AG04449 (cell line): ENCODE measurements around the gene RC3H1.
A peak's percentile ranks its signal among the peaks of the same experiment; 100 is the strongest.

Source experiments
- CTCF ChIA-PET: fragments of 350-600 bp; formaldehyde crosslinking; extraction: SDS; loops from one replicate; lab custom pipeline; 2021; ENCODE audit warnings: antibody characterized with exemption; lab: Yijun Ruan, JAX
- POLR2A ChIA-PET: fragments of 400-600, 350-600 bp; formaldehyde crosslinking; extraction: SDS; loops from one replicate; lab custom pipeline; 2020; ENCODE audit warnings: antibody characterized with exemption, inconsistent platforms; lab: Yijun Ruan, JAX
- DNase-seq: peaks from one replicate; pipeline ENCODE4 v3.0.0-alpha.2; 2010; ENCODE audit warnings: low read depth, low spot score
- H3K4me3 ChIP-seq: 2 replicates; pipeline ENCODE4 v1.5.1; 2011; ENCODE audit warnings: low read depth, mild to moderate bottlenecking, control low read depth, low read length
- TF ChIP-seq, protein P1 (sequence below): IDR thresholded peaks from one replicate; pipeline ENCODE4 v1.5.1; 2011; ENCODE audit warnings: mild to moderate bottlenecking, moderate library complexity, low read length, control low read depth, inconsistent platforms; ENCODE audit not compliant: insufficient read depth; ENCODE audit errors: missing control alignments

The RC3H1 gene

DNA sequence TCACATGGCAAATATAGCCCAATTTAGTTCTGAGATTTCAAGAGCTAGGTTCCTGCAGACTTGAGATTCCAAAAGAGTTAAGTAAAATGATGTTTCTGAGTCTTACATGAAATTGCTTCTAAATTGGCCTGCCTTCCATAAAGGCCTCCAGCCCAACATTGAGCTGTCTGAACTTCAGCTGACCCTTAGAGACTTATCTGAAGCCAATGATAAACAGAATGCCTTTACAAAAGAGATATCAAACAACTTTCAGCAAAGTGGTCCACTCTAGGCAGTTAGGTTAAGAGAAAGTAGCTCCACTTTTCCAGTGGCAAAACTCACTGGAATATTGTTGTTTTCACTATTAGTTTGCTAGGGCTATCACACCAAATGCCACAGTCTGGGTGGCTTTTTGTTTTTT lies 6.3 kb upstream of the RC3H1 start:
- POLR2A ChIA-PET = no interaction called here
- no peak overlapping the region for H3K4me3 ChIP-seq
- CTCF ChIA-PET = no interaction called here
- TF ChIP-seq, protein P1, sequence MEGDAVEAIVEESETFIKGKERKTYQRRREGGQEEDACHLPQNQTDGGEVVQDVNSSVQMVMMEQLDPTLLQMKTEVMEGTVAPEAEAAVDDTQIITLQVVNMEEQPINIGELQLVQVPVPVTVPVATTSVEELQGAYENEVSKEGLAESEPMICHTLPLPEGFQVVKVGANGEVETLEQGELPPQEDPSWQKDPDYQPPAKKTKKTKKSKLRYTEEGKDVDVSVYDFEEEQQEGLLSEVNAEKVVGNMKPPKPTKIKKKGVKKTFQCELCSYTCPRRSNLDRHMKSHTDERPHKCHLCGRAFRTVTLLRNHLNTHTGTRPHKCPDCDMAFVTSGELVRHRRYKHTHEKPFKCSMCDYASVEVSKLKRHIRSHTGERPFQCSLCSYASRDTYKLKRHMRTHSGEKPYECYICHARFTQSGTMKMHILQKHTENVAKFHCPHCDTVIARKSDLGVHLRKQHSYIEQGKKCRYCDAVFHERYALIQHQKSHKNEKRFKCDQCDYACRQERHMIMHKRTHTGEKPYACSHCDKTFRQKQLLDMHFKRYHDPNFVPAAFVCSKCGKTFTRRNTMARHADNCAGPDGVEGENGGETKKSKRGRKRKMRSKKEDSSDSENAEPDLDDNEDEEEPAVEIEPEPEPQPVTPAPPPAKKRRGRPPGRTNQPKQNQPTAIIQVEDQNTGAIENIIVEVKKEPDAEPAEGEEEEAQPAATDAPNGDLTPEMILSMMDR = no peak
- DNase-seq = no peak

DNA sequence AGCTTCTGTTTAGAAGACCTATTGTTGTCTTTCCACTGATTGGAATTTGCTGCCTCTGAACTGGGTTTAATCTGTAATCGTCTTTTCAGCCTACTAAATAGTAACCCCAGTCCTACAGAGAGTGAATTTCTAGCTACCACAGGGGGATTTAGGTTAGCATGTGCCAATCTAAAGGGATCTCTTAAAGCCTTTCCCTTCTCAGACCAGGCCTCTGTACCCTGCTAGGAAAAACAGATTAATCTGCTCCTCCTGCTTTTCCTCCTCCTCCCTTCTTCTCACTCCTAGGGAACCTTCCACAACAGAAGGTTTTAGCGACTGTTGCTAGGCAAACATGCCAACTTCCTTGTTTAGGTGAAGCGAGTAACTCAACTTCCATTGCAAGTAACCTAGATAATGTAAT lies 1.3 kb upstream of the RC3H1 start:
- POLR2A ChIA-PET = no interaction called here
- no peak for DNase-seq
- H3K4me3 ChIP-seq = no peak overlapping the region
- CTCF ChIA-PET = no interaction called here
- TF ChIP-seq, protein P1 = no peak

DNA sequence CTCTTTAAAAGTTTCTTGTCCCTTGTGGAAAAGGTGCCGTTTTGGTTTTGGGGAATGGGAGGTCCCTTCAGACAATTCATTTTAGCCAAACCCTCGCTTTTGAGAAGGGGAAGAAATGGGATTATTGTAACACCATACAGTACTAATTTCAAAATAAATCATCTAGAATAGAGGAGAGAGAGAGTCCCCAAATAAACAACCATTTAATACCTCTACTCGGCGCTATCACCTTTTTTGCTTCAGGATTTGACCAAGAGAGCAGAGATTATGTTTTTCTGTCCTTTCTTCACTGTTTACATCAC lies 770 bp upstream of the RC3H1 start:
- ChIA-PET POLR2A (interaction anchor here (0.8 to 1.4 kb wide), 3 partner anchors 9 to 18 kb away, joined by 3 read pairs; no protein-coding TSS in a partner anchor), CTCF (interaction anchor here (1.4 kb wide), 1 partner anchor 58 kb away, joined by 3 read pairs; no protein-coding TSS in a partner anchor)
- H3K4me3 ChIP-seq = peak overlapping the region; percentile 94
- no peak for DNase-seq
- TF ChIP-seq, protein P1 = no peak

DNA sequence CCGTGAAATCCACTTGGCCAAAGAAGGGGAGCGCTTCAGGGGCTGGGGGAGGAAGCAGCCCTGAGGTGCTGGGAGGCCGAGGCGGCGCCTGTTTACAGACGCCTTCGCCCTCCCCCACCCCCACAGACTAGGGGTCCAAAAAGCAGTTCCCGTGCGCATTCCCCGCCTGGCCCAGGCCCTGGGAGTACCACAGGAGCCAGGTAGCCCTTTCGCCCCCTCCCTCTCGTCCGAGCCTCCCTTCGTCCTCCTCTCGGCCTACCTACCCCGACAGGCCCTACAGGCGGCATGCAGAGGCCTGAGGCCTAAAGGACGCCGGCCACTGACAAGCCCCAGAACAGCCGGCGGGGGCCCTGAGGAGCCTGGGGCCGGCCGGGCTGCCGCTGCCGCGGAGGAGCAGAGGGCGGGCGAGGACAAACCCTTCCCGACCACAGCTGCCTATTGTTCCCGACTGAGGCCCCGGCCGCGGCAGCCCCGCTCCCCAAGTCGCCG lies 522 bp downstream of the RC3H1 start:
- DNase-seq = no peak
- TF ChIP-seq, protein P1 = no peak
- peak overlapping the region; percentile 94 for H3K4me3 ChIP-seq
- POLR2A ChIA-PET = interaction anchor here (0.6 to 1.4 kb wide), 4 partner anchors 10 to 153 kb away, joined by 3 to 6 read pairs (median 4); partner anchors contain the start of gene ZBTB37
- CTCF ChIA-PET = interaction anchor here (1.4 kb wide), 1 partner anchor 56 kb away, joined by 3 read pairs; no protein-coding TSS in a partner anchor

DNA sequence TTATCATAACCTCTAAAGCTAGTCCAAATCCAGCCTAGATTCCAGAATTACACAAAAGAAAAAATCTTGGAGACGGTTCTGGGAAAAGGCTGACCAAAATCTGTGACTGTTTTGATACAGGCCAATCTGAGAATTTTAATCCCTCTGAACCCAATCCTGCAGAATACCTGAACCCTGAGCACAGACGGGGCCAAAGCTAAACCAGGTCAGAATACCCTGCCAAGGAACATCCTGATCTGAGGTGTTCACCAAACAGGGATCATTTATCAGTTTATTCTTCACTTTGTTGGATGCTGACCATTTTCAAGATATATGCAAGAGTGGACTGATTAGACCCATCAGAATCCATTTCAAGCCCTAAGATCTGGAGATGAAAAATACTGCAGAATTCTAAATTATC lies 3.6 kb downstream of the RC3H1 start:
- CTCF ChIA-PET = interaction anchor here (1.2 kb wide), 1 partner anchor 13 kb away, joined by 3 read pairs; no protein-coding TSS in a partner anchor
- TF ChIP-seq, protein P1 = no peak
- no peak overlapping the region for H3K4me3 ChIP-seq
- DNase-seq = no peak
- POLR2A ChIA-PET = no interaction called here

DNA sequence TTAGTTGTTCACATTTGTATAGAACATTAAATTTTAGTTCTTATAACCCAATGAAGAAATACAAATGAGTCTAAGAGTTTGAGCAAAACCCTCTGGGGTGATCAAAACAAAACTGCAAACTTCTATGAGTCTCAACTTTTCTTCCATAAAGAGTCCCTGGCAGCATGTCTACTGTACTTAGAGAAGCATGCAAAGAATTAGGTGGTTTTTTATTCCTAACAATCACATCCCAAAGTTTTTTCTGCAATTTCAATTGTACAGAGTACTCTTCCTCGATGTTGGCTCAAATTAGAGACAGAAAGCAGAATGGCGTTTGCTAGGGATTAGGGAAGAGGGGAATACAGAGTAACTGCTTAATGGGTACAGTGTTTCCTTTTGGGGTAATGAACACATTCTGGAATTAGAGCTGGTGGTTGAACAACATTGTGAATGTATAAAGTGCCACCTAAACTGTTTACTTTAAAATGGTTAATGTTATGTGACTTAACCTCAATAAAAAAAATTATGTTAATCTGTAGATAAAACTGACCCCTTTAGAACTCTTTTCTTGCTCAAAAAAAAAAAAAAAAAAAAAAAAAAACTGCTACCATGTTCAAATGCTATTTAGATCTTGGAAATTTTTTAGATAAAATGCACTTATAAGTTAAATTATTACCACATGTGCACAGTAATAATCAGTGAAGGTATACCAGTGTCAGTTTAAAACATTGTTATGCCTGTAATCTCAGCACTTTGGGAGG lies 4.8 kb downstream of the RC3H1 start:
- POLR2A ChIA-PET = no interaction called here
- no peak overlapping the region for H3K4me3 ChIP-seq
- no peak for DNase-seq
- CTCF ChIA-PET = interaction anchor here (1.1 to 1.2 kb wide), 2 partner anchors 12 to 18 kb away, joined by 3 read pairs; no protein-coding TSS in a partner anchor
- TF ChIP-seq, protein P1 = no peak
